Suprapubic skin (tissue), 4 donors: ENCODE data around the gene SND1. TPM values are rescaled to one million over a fixed set of nuclear protein-coding genes. Genes with fewer than 3 reads are reported as not detected.

Experiments
- DNase-seq, 2 donors: peaks; one replicate each; pipeline ENCODE4 v3.0.0-alpha.2; 2019; ENCODE audit warnings: low spot score in 2 of 2
- H3K27ac ChIP-seq: fragments of 200-600 bp; sonication (generic); one replicate; pipeline ENCODE4 v1.5.1; 2019
- H3K27me3 ChIP-seq: fragments of 200-600 bp; sonication (generic); one replicate; pipeline ENCODE4 v1.5.1; 2019
- H3K36me3 ChIP-seq: fragments of 200-600 bp; sonication (generic); one replicate; pipeline ENCODE4 v1.5.1; 2019
- H3K4me1 ChIP-seq: fragments of 200-600 bp; sonication (generic); one replicate; pipeline ENCODE4 v1.5.1; 2019
- H3K4me3 ChIP-seq: fragments of 200-600 bp; sonication (generic); one replicate; pipeline ENCODE4 v1.5.1; 2019; ENCODE audit warnings: mild to moderate bottlenecking
- H3K9me3 ChIP-seq: fragments of 200-600 bp; sonication (generic); one replicate; pipeline ENCODE4 v1.5.1; 2019
- CTCF ChIP-seq, 2 donors: fragments of 200-600 bp in 1 of 2; fragments of 450-650 bp in 1 of 2; sonication (generic) in 1 of 2; IDR thresholded peaks; one replicate each; pipeline ENCODE4 v1.5.1; 2016 to 2019; ENCODE audit warnings: antibody characterized with exemption in 2 of 2, mild to moderate bottlenecking in 1 of 2, moderate library complexity in 1 of 2
- EP300 ChIP-seq: sonication (generic); formaldehyde crosslinking; IDR thresholded peaks from one replicate; pipeline ENCODE4 v1.6.1; 2017; ENCODE audit warnings: antibody characterized with exemption
- POLR2A ChIP-seq, 2 donors: fragments of 450-650 bp; IDR thresholded peaks; one replicate each; pipeline ENCODE4 v1.6.1; 2017; ENCODE audit warnings: antibody characterized with exemption in 2 of 2, mild to moderate bottlenecking in 2 of 2, moderate library complexity in 2 of 2
- POLR2AphosphoS5 ChIP-seq, 3 donors: sonication (generic); formaldehyde crosslinking; IDR thresholded peaks; one replicate each; pipeline ENCODE4 v1.6.1; 2017; ENCODE audit warnings: antibody characterized with exemption in 3 of 3
- WGBS: methylation state at CpG from one replicate; pipeline ENCODE4 v1.1.5; 2018; 5-methylcytosine and 5-hydroxymethylcytosine counted together
- total RNA-seq, 4 donors: library from RNA; depleted of rRNA; stranded (reverse); fragments of >200 nt; gene quantifications; one replicate each; pipeline ENCODE4 v1.1.0, GENCODE V29; 2016

SND1 gene
- total RNA-seq, 4 donors from 2014 or later, result 72.2 to 99.8 (median 77.2) TPM

DNA sequence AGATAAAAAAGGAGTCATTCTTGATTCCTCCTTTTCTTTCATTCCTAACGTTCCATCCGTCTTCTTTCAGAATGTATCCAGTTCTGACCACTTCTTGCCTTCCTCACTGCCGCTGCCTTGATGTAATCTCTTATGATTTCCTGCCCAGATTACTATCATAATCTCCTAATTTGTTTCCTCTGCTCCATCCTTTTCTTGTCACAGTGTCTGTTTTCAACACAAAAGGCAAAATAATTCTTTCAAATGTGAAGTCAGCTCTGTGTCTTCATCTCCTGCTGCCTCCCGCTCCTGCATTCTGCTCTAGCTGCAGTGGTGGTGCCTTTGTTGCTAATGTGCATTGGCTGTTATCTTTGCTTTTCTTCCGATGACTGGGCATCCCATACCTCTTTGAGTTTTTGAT is 150.9 kb downstream of the SND1 start:
- Histone ChIP-seq H3K27ac (no peak overlapping the region), H3K36me3 (no peaks in the 10 kb centered on the region), H3K4me1 (no peaks in the 10 kb centered on the region), H3K27me3 (no peaks in the 10 kb centered on the region), H3K4me3 (no peak overlapping the region), H3K9me3 (no peaks in the 10 kb centered on the region)
- TF ChIP-seq POLR2AphosphoS5 (IDR thresholded peaks at IDR 0.05) (no peak), POLR2A (IDR thresholded peaks at IDR 0.05) (no peak), CTCF (IDR thresholded peaks at IDR 0.05) (no peak), EP300 (no peak)
- 95% methylated on average over 5 of the region's 5 CpGs for WGBS
- no peak for DNase-seq

GRCh38 chr7:127803626-127804025 is 151.6 kb downstream of the SND1 start:
- Histone ChIP-seq H3K27me3 (no peaks in the 10 kb centered on the region), H3K4me1 (no peaks in the 10 kb centered on the region), H3K27ac (no peak overlapping the region), H3K9me3 (no peaks in the 10 kb centered on the region), H3K36me3 (peaks cover 3% of the 10 kb centered on the region), H3K4me3 (no peak overlapping the region)
- TF ChIP-seq CTCF (IDR thresholded peaks at IDR 0.05) (no peak), POLR2A (IDR thresholded peaks at IDR 0.05) (no peak), POLR2AphosphoS5 (IDR thresholded peaks at IDR 0.05) (no peak), EP300 (no peak)
- 59% methylated on average over 2 of the region's 2 CpGs for WGBS
- DNase-seq, result no peak

GRCh38 chr7:127807340-127807739 is 155.3 kb downstream of the SND1 start:
- no peak for TF ChIP-seq EP300
- no peak for TF ChIP-seq POLR2AphosphoS5 (IDR thresholded peaks at IDR 0.05)
- no peak for TF ChIP-seq POLR2A (IDR thresholded peaks at IDR 0.05)
- no peak for TF ChIP-seq CTCF (IDR thresholded peaks at IDR 0.05)
- Histone ChIP-seq H3K4me3 (no peak overlapping the region), H3K27me3 (no peaks in the 10 kb centered on the region), H3K4me1 (no peaks in the 10 kb centered on the region), H3K9me3 (no peaks in the 10 kb centered on the region), H3K27ac (no peak overlapping the region), H3K36me3 (peaks cover 3% of the 10 kb centered on the region)
- no peak for DNase-seq
- WGBS, result 73% methylated on average over 6 of the region's 6 CpGs

- Histone ChIP-seq H3K36me3 (peaks cover 3% of the 10 kb centered on the region), H3K4me3 (no peak overlapping the region), H3K27me3 (no peaks in the 10 kb centered on the region), H3K4me1 (peaks cover 4% of the 10 kb centered on the region), H3K27ac (no peak overlapping the region), H3K9me3 (no peaks in the 10 kb centered on the region)
- TF ChIP-seq CTCF (IDR thresholded peaks at IDR 0.05) (no peak), EP300 (no peak), POLR2A (IDR thresholded peaks at IDR 0.05) (no peak), POLR2AphosphoS5 (IDR thresholded peaks at IDR 0.05) (no peak)
- 76% methylated on average over 2 of the region's 2 CpGs for WGBS
- no peak for DNase-seq
Measured at GRCh38 chr7:127807829-127808228, 155.8 kb downstream of the SND1 start.

DNA sequence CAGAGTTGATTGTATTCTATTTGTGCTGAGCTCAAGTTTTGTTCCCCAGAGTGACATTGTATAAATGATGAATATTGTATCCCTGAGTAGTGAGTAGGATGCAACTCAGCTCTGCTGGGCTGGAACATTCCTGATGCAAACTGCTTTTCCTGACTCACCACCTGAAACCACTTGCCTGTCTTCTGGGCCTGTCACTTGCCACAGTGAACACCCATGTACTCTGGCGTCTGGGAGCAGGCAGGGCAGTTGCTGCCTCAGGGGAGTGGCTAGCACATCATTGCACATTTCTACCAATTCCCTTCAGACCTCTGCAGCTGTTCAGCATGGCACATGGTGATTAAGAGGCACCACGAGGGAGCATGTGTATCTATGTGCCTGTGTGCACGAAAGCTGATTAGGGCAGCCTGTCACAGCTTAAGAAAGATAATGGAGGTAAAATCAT is 157.3 kb downstream of the SND1 start:
- 58% methylated on average over 3 of the region's 3 CpGs for WGBS
- TF ChIP-seq POLR2A (IDR thresholded peaks at IDR 0.05) (no peak), EP300 (no peak), CTCF (IDR thresholded peaks at IDR 0.05) (no peak), POLR2AphosphoS5 (IDR thresholded peaks at IDR 0.05) (no peak)
- Histone ChIP-seq H3K27me3 (no peaks in the 10 kb centered on the region), H3K4me1 (peaks cover 11% of the 10 kb centered on the region), H3K27ac (no peak overlapping the region), H3K9me3 (no peaks in the 10 kb centered on the region), H3K4me3 (no peak overlapping the region), H3K36me3 (peaks cover 3% of the 10 kb centered on the region)
- no peak for DNase-seq
